ENCODE measurements around the gene ERMARD. TPM values are rescaled to one million over a fixed set of nuclear protein-coding genes. Genes with fewer than 3 reads are reported as not detected.

ERMARD gene
- total RNA-seq, 2 experiments from 2014 or later = 23.2 to 42.3 TPM

GRCh38 chr6:169766921-169767736 is 15.7 kb downstream of the ERMARD start:
- intact Hi-C loops (cut with micrococcal nuclease; ENCODE audit: unreplicated experiment) = no loop called here
- peaks cover 75% of the 10 kb centered on the region for H3K36me3 ChIP-seq (ENCODE audit: insufficient read depth, low read length)
- no peaks in the 10 kb centered on the region for H3K4me1 ChIP-seq (ENCODE audit: insufficient read depth, low read length, poor library complexity, severe bottlenecking)
- no peak overlapping the region for H3K4me3 ChIP-seq (ENCODE audit: low read depth, low read length, poor library complexity, severe bottlenecking)
- no peak overlapping the region for H2AFZ ChIP-seq (ENCODE audit: low read length)
- H3K79me2 ChIP-seq (ENCODE audit: insufficient read depth, low read depth, low read length) = no peaks in the 10 kb centered on the region
- no peak for DNase-seq (ENCODE audit: low spot score)
- ChIA-PET CTCF (ENCODE audit: unreplicated experiment) (no interaction called here), POLR2A (interaction anchor here (0.9 to 1.0 kb wide), 3 partner anchors 38 to 765 kb away, joined by 3 read pairs; no protein-coding TSS in a partner anchor)
- BruUV-seq (replicated peaks) = TSS peak; percentile 12
- no peaks in the 10 kb centered on the region for H3K9me2 ChIP-seq (ENCODE audit: insufficient read depth, low read length)
- H3K9me3 ChIP-seq (ENCODE audit: low read length) = no peaks in the 10 kb centered on the region
- H3K4me2 ChIP-seq (ENCODE audit: low read length) = no peak overlapping the region
- TF ChIP-seq EZH2phosphoT487 (IDR thresholded peaks at IDR 0.05; ENCODE audit: borderline replicate concordance, low read depth, low read length) (no peak), CTCF (conservative IDR thresholded peaks at IDR 0.05; ENCODE audit: low read length) (no peak)
- no peak overlapping the region for H3K27ac ChIP-seq (ENCODE audit: low read depth, low read length, poor library complexity, severe bottlenecking)
- H4K20me1 ChIP-seq (ENCODE audit: insufficient read depth, low read length) = no peaks in the 10 kb centered on the region

GRCh38 chr6:169774347-169774746 is 22.9 kb downstream of the ERMARD start:
- Histone ChIP-seq H4K20me1 (ENCODE audit: insufficient read depth, low read length) (no peaks in the 10 kb centered on the region), H3K4me2 (ENCODE audit: low read length) (no peak overlapping the region), H3K9me2 (ENCODE audit: insufficient read depth, low read length) (no peaks in the 10 kb centered on the region), H3K9me3 (ENCODE audit: low read length) (no peaks in the 10 kb centered on the region), H3K27ac (ENCODE audit: low read depth, low read length, poor library complexity, severe bottlenecking) (no peak overlapping the region), H2AFZ (ENCODE audit: low read length) (no peak overlapping the region), H3K4me3 (ENCODE audit: low read depth, low read length, poor library complexity, severe bottlenecking) (no peak overlapping the region), H3K4me1 (ENCODE audit: insufficient read depth, low read length, poor library complexity, severe bottlenecking) (peaks cover 7% of the 10 kb centered on the region), H3K79me2 (ENCODE audit: insufficient read depth, low read depth, low read length) (no peaks in the 10 kb centered on the region), H3K36me3 (ENCODE audit: insufficient read depth, low read length) (peaks cover 42% of the 10 kb centered on the region)
- peak; percentile 21 for DNase-seq (ENCODE audit: low spot score)
- CTCF ChIA-PET (ENCODE audit: unreplicated experiment) = no interaction called here
- POLR2A ChIA-PET = interaction anchor here (1.4 kb wide), 1 partner anchor 13 kb away, joined by 3 read pairs; no protein-coding TSS in a partner anchor
- TF ChIP-seq CTCF (conservative IDR thresholded peaks at IDR 0.05; ENCODE audit: low read length) = no peak
- no peak for TF ChIP-seq EZH2phosphoT487 (IDR thresholded peaks at IDR 0.05; ENCODE audit: borderline replicate concordance, low read depth, low read length)
- intact Hi-C loops (cut with micrococcal nuclease; ENCODE audit: unreplicated experiment) = no loop called here
- BruUV-seq (replicated peaks) = no TSS peak

DNA sequence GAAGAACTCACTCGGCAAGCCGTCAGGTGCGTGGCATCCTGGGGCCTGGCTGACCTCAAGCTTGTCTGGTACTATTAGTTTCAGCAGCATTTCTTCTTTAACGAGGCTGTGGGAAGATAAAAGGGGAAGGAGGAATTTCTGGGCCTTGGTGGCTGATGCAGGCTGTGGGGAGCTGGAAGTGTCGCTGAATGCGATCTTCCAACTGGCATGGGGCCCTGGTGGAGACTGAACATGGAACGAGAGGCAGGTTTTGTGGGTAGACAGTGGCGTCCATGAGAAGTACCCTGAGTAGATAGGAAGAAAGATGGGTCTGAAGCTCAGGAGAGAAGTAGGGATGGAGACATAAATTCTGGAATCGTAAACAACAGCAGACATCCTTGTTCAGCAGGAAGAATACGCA is 23.9 kb downstream of the ERMARD start:
- intact Hi-C loops (cut with micrococcal nuclease; ENCODE audit: unreplicated experiment) = no loop called here
- H3K79me2 ChIP-seq (ENCODE audit: insufficient read depth, low read depth, low read length) = no peaks in the 10 kb centered on the region
- peaks cover 38% of the 10 kb centered on the region for H3K36me3 ChIP-seq (ENCODE audit: insufficient read depth, low read length)
- no peak overlapping the region for H2AFZ ChIP-seq (ENCODE audit: low read length)
- no peaks in the 10 kb centered on the region for H4K20me1 ChIP-seq (ENCODE audit: insufficient read depth, low read length)
- no peak for DNase-seq (ENCODE audit: low spot score)
- POLR2A ChIA-PET = interaction anchor here (0.9 kb wide), 1 partner anchor 23 kb away, joined by 3 read pairs; no protein-coding TSS in a partner anchor
- H3K27ac ChIP-seq (ENCODE audit: low read depth, low read length, poor library complexity, severe bottlenecking) = no peak overlapping the region
- TF ChIP-seq EZH2phosphoT487 (IDR thresholded peaks at IDR 0.05; ENCODE audit: borderline replicate concordance, low read depth, low read length) (no peak), CTCF (conservative IDR thresholded peaks at IDR 0.05; ENCODE audit: low read length) (no peak)
- BruUV-seq (replicated peaks) = no TSS peak
- H3K9me3 ChIP-seq (ENCODE audit: low read length) = no peaks in the 10 kb centered on the region
- CTCF ChIA-PET (ENCODE audit: unreplicated experiment) = no interaction called here
- peaks cover 7% of the 10 kb centered on the region for H3K4me1 ChIP-seq (ENCODE audit: insufficient read depth, low read length, poor library complexity, severe bottlenecking)
- no peaks in the 10 kb centered on the region for H3K9me2 ChIP-seq (ENCODE audit: insufficient read depth, low read length)
- no peak overlapping the region for H3K4me2 ChIP-seq (ENCODE audit: low read length)
- no peak overlapping the region for H3K4me3 ChIP-seq (ENCODE audit: low read depth, low read length, poor library complexity, severe bottlenecking)
